Neural progenitor cell (in vitro differentiated cells): ENCODE data around the gene TMEM87B. TPM values are rescaled to one million over a fixed set of nuclear protein-coding genes. Genes with fewer than 3 reads are reported as not detected.

Source experiments
- DNase-seq: peaks from one replicate; pipeline ENCODE4 v3.0.0-alpha.2; 2016; ENCODE audit warnings: low spot score
- H2AFZ ChIP-seq: fragments of 200-600 bp; sonication (generic); replicated peaks from 2 replicates; pipeline ENCODE4 v1.6.1; 2016; ENCODE audit warnings: antibody characterized with exemption
- H3F3A ChIP-seq: fragments of 200-600 bp; sonication (generic); 2 replicates; pipeline ENCODE4 v1.6.1; 2016; ENCODE audit warnings: antibody characterized with exemption, low read depth
- H3K27ac ChIP-seq: fragments of 200-600 bp; sonication (generic); 2 replicates; pipeline ENCODE4 v1.5.1; 2016; ENCODE audit warnings: mild to moderate bottlenecking
- H3K27me3 ChIP-seq: fragments of 200-600 bp; sonication (generic); 2 replicates; pipeline ENCODE4 v1.6.1; 2016; ENCODE audit warnings: mild to moderate bottlenecking, moderate library complexity
- H3K36me3 ChIP-seq: fragments of 200-600 bp; sonication (generic); 2 replicates; pipeline ENCODE4 v1.5.1; 2016
- H3K4me1 ChIP-seq: fragments of 200-600 bp; sonication (generic); 2 replicates; pipeline ENCODE4 v1.6.1; 2016; ENCODE audit warnings: mixed run types
- H3K4me2 ChIP-seq: fragments of 200-600 bp; sonication (generic); 2 replicates; pipeline ENCODE4 v1.6.1; 2016
- H3K4me3 ChIP-seq: fragments of 200-600 bp; sonication (generic); 2 replicates; pipeline ENCODE4 v1.5.1; 2016
- H3K79me2 ChIP-seq: fragments of 200-600 bp; sonication (generic); 2 replicates; pipeline ENCODE4 v1.6.1; 2016; ENCODE audit warnings: low read depth
- H3K9ac ChIP-seq: fragments of 200-600 bp; sonication (generic); 2 replicates; pipeline ENCODE4 v1.6.1; 2016
- H3K9me3 ChIP-seq: fragments of 200-600 bp; sonication (generic); 2 replicates; pipeline ENCODE4 v1.5.1; 2016; ENCODE audit warnings: low read depth
- H4K20me1 ChIP-seq: fragments of 200-600 bp; sonication (generic); 2 replicates; pipeline ENCODE4 v1.6.1; 2016; ENCODE audit warnings: low read depth
- H3K27ac Mint-ChIP-seq: 3 replicates; pipeline ENCODE4 v1.8.0; 2021; ENCODE audit warnings: mixed read lengths
- H3K27me3 Mint-ChIP-seq: 2 replicates; pipeline ENCODE4 v1.8.0; 2022; ENCODE audit warnings: low read depth, mild to moderate bottlenecking, inconsistent platforms, moderate library complexity, mixed read lengths; ENCODE audit not compliant: insufficient read depth
- H3K36me3 Mint-ChIP-seq: 3 replicates; pipeline ENCODE4 v1.8.0; 2021; ENCODE audit warnings: mixed read lengths
- H3K4me1 Mint-ChIP-seq: 3 replicates; pipeline ENCODE4 v1.8.0; 2021; ENCODE audit warnings: mixed read lengths
- H3K4me3 Mint-ChIP-seq: 3 replicates; pipeline ENCODE4 v1.8.0; 2021; ENCODE audit warnings: mild to moderate bottlenecking, moderate library complexity, mixed read lengths
- H3K9me3 Mint-ChIP-seq: 3 replicates; pipeline ENCODE4 v1.8.0; 2020; ENCODE audit warnings: mixed read lengths
- CTCF ChIP-seq: fragments of 200-600 bp; sonication (generic); IDR thresholded peaks from 2 replicates; pipeline ENCODE4 v1.5.1; 2017; ENCODE audit warnings: antibody characterized with exemption, mild to moderate bottlenecking
- EZH2 ChIP-seq: fragments of 200-600 bp; sonication (generic); IDR thresholded peaks from 2 replicates; pipeline ENCODE4 v1.6.1; 2017; ENCODE audit warnings: antibody characterized with exemption, mild to moderate bottlenecking, moderate library complexity
- EZH2phosphoT487 ChIP-seq: fragments of 200-600 bp; sonication (generic); IDR thresholded peaks from 2 replicates; pipeline ENCODE4 v1.6.1; 2017; ENCODE audit warnings: antibody characterized with exemption
- total RNA-seq: library from RNA; depleted of rRNA; stranded (reverse); fragments of >200 nt; gene quantifications from 2 replicates; pipeline ENCODE4 v1.2.3, GENCODE V29; 2015; ENCODE audit warnings: low replicate concordance

The TMEM87B gene
- total RNA-seq, 1 donor from 2014 or later: 34.4 TPM

GRCh38 chr2:112018846-112019245, 36.2 kb upstream of the TMEM87B start:
- Histone ChIP-seq H2AFZ (no peak overlapping the region), H3K4me2 (no peak overlapping the region), H3K4me1 (peaks cover 12% of the 10 kb centered on the region), H3K9ac (no peak overlapping the region), H3K4me3 (no peak overlapping the region), H3K9me3 (no peaks in the 10 kb centered on the region), H4K20me1 (no peaks in the 10 kb centered on the region), H3K36me3 (peaks cover 4% of the 10 kb centered on the region), H3K27me3 (no peaks in the 10 kb centered on the region), H3F3A (no peaks in the 10 kb centered on the region), H3K27ac (no peak overlapping the region), H3K79me2 (no peaks in the 10 kb centered on the region)
- no peak for DNase-seq
- TF ChIP-seq EZH2phosphoT487 (no peak), CTCF (no peak), EZH2 (no peak)
- no peaks in the 10 kb centered on the region for H3K9me3 Mint-ChIP-seq
- H3K27ac Mint-ChIP-seq: no peak overlapping the region
- H3K36me3 Mint-ChIP-seq: peaks cover 6% of the 10 kb centered on the region
- no peaks in the 10 kb centered on the region for H3K4me1 Mint-ChIP-seq
- no peak overlapping the region for H3K4me3 Mint-ChIP-seq
- peaks cover 2% of the 10 kb centered on the region for H3K27me3 Mint-ChIP-seq

- Mint-ChIP-seq H3K9me3 (no peaks in the 10 kb centered on the region), H3K27me3 (peaks cover 2% of the 10 kb centered on the region), H3K27ac (no peak overlapping the region)
Measured at GRCh38 chr2:112019569-112019982, 35.5 kb upstream of the TMEM87B start.

GRCh38 chr2:112020561-112020960, 34.5 kb upstream of the TMEM87B start:
- H3K4me1 ChIP-seq: peaks cover 12% of the 10 kb centered on the region
- Mint-ChIP-seq H3K27me3 (peaks cover 2% of the 10 kb centered on the region), H3K9me3 (no peaks in the 10 kb centered on the region), H3K27ac (no peak overlapping the region), H3K4me1 (no peaks in the 10 kb centered on the region), H3K36me3 (peaks cover 6% of the 10 kb centered on the region), H3K4me3 (no peak overlapping the region)
- no peak overlapping the region for H3K27ac ChIP-seq
- H3K27me3 ChIP-seq: no peaks in the 10 kb centered on the region
- DNase-seq: peak; percentile 50
- H4K20me1 ChIP-seq: no peaks in the 10 kb centered on the region
- H3K4me2 ChIP-seq: no peak overlapping the region
- H2AFZ ChIP-seq: no peak overlapping the region
- no peaks in the 10 kb centered on the region for H3K36me3 ChIP-seq
- TF ChIP-seq EZH2phosphoT487: no peak
- TF ChIP-seq EZH2: no peak
- peak; percentile 47 for TF ChIP-seq CTCF
- no peaks in the 10 kb centered on the region for H3K79me2 ChIP-seq
- H3F3A ChIP-seq: no peaks in the 10 kb centered on the region
- no peaks in the 10 kb centered on the region for H3K9me3 ChIP-seq
- H3K9ac ChIP-seq: no peak overlapping the region
- H3K4me3 ChIP-seq: no peak overlapping the region

More at GRCh38 chr2:112019569-112019982, 35.5 kb upstream of the TMEM87B start:
- Histone ChIP-seq H4K20me1 (no peaks in the 10 kb centered on the region), H3K4me1 (peaks cover 12% of the 10 kb centered on the region), H3K79me2 (no peaks in the 10 kb centered on the region), H3K27me3 (no peaks in the 10 kb centered on the region), H3K36me3 (peaks cover 4% of the 10 kb centered on the region), H3K27ac (no peak overlapping the region), H3K4me3 (no peak overlapping the region), H3F3A (no peaks in the 10 kb centered on the region), H3K4me2 (no peak overlapping the region), H2AFZ (no peak overlapping the region), H3K9ac (no peak overlapping the region), H3K9me3 (no peaks in the 10 kb centered on the region)
- H3K4me1 Mint-ChIP-seq: no peaks in the 10 kb centered on the region
- H3K36me3 Mint-ChIP-seq: peaks cover 6% of the 10 kb centered on the region
- TF ChIP-seq CTCF (no peak), EZH2 (no peak), EZH2phosphoT487 (no peak)
- H3K4me3 Mint-ChIP-seq: no peak overlapping the region
- DNase-seq: no peak
